ENCODE data around the gene PACRG.

DNA sequence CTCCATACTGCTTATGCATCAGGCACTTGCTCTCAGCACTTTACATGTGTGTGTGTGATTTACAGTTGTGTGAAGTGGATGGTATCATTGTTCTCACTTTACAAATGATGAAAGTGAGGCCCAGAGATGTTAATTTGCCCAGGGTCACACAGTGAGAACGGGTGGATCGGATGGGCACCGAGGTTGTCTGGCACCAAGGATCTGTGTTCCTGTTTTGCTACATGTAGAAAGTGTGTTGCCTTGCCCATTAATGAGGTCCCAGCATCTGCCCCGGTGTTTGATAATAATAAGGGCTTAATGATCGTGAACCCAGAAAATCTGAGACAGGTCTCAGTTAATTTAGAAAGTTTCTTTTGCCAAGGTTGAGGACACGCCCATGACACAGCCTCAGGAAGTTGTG is 470.6 kb downstream of the PACRG start:
- TF ChIP-seq, protein P1, sequence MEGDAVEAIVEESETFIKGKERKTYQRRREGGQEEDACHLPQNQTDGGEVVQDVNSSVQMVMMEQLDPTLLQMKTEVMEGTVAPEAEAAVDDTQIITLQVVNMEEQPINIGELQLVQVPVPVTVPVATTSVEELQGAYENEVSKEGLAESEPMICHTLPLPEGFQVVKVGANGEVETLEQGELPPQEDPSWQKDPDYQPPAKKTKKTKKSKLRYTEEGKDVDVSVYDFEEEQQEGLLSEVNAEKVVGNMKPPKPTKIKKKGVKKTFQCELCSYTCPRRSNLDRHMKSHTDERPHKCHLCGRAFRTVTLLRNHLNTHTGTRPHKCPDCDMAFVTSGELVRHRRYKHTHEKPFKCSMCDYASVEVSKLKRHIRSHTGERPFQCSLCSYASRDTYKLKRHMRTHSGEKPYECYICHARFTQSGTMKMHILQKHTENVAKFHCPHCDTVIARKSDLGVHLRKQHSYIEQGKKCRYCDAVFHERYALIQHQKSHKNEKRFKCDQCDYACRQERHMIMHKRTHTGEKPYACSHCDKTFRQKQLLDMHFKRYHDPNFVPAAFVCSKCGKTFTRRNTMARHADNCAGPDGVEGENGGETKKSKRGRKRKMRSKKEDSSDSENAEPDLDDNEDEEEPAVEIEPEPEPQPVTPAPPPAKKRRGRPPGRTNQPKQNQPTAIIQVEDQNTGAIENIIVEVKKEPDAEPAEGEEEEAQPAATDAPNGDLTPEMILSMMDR (IDR thresholded peaks at IDR 0.05): no peak
- TF ChIP-seq POLR2AphosphoS5 (IDR thresholded peaks at IDR 0.05; ENCODE audit: low read depth, low read length): no peak
